ENCODE measurements around the gene IMMP2L.

DNA sequence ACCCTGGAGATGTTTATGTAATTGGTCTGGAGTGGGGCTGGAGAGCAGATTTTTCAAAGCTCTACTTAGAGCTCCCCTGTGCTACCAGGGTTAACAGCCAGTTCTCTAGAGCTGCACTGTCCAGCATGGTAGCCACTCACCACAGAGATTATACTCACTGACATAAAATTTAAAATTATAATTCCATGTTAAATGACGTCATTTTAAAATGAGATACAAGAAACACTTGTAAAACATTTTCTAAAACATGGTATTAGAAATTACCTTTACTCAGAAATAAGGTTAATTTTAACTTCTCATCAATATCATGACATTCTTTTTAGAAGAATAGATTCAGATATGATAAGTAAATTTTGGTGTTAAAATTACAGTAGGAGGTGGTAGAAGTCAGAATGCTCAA lies 777.5 kb downstream of the IMMP2L start:
- TF ChIP-seq, protein P1, sequence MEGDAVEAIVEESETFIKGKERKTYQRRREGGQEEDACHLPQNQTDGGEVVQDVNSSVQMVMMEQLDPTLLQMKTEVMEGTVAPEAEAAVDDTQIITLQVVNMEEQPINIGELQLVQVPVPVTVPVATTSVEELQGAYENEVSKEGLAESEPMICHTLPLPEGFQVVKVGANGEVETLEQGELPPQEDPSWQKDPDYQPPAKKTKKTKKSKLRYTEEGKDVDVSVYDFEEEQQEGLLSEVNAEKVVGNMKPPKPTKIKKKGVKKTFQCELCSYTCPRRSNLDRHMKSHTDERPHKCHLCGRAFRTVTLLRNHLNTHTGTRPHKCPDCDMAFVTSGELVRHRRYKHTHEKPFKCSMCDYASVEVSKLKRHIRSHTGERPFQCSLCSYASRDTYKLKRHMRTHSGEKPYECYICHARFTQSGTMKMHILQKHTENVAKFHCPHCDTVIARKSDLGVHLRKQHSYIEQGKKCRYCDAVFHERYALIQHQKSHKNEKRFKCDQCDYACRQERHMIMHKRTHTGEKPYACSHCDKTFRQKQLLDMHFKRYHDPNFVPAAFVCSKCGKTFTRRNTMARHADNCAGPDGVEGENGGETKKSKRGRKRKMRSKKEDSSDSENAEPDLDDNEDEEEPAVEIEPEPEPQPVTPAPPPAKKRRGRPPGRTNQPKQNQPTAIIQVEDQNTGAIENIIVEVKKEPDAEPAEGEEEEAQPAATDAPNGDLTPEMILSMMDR (conservative IDR thresholded peaks at IDR 0.05; ENCODE audit: low read length), result no peak
- no peak for TF ChIP-seq EZH2phosphoT487 (IDR thresholded peaks at IDR 0.05; ENCODE audit: borderline replicate concordance)

Measured in Loucy (cell line).